MM.1S (cell line): ENCODE data around the gene GMPR2.

Source experiments
- DNase-seq: peaks from one replicate; pipeline ENCODE4 v3.0.0-alpha.2; 2015
- H2AFZ ChIP-seq: fragments of 300-600 bp; sonication (generic); 2 replicates; pipeline ENCODE4 v1.6.0; 2016; ENCODE audit warnings: antibody characterized with exemption, low read length
- H3F3A ChIP-seq: fragments of 300-600 bp; sonication (generic); 2 replicates; pipeline ENCODE4 v1.6.1; 2016; ENCODE audit warnings: mild to moderate bottlenecking, antibody characterized with exemption, low read length, moderate library complexity, mixed read lengths; ENCODE audit not compliant: insufficient read depth
- H3K27ac ChIP-seq: fragments of 300-600 bp; sonication (generic); 2 replicates; pipeline ENCODE4 v1.5.1; 2016; ENCODE audit warnings: mild to moderate bottlenecking, low read length
- H3K27me3 ChIP-seq: fragments of 300-600 bp; sonication (generic); replicated peaks from 2 replicates; pipeline ENCODE4 v1.6.0; 2016; ENCODE audit warnings: low read length; ENCODE audit not compliant: insufficient read depth
- H3K36me3 ChIP-seq: fragments of 300-600 bp; sonication (generic); replicated peaks from 2 replicates; pipeline ENCODE4 v1.6.1; 2016; ENCODE audit warnings: mild to moderate bottlenecking, low read length, mixed read lengths; ENCODE audit not compliant: insufficient read depth
- H3K4me1 ChIP-seq: fragments of 300-600 bp; sonication (generic); 2 replicates; pipeline ENCODE4 v1.6.1; 2016; ENCODE audit warnings: low read length, mixed read lengths
- H3K4me2 ChIP-seq: fragments of 300-600 bp; sonication (generic); 2 replicates; pipeline ENCODE4 v1.6.0; 2016; ENCODE audit warnings: low read depth, low read length
- H3K4me3 ChIP-seq: fragments of 300-600 bp; sonication (generic); 2 replicates; pipeline ENCODE4 v1.5.1; 2016; ENCODE audit warnings: low read length, mixed read lengths
- H3K79me2 ChIP-seq: fragments of 300-600 bp; sonication (generic); 2 replicates; pipeline ENCODE4 v1.6.1; 2016; ENCODE audit warnings: mixed run types, low read length, mixed read lengths
- H3K9ac ChIP-seq: fragments of 300-600 bp; sonication (generic); 2 replicates; pipeline ENCODE4 v1.6.1; 2016; ENCODE audit warnings: low read length, mixed read lengths
- H3K9me2 ChIP-seq: fragments of 300-600 bp; sonication (generic); replicated peaks from 2 replicates; pipeline ENCODE4 v1.6.1; 2016; ENCODE audit warnings: mild to moderate bottlenecking, low read length, mixed read lengths; ENCODE audit not compliant: insufficient read depth
- H3K9me3 ChIP-seq: fragments of 300-600 bp; sonication (generic); replicated peaks from 2 replicates; pipeline ENCODE4 v1.6.1; 2016; ENCODE audit warnings: mild to moderate bottlenecking, low read length, mixed read lengths; ENCODE audit not compliant: insufficient read depth
- H4K20me1 ChIP-seq: fragments of 300-600 bp; sonication (generic); 2 replicates; pipeline ENCODE4 v1.6.1; 2016; ENCODE audit warnings: mild to moderate bottlenecking, low read length, moderate library complexity, mixed read lengths; ENCODE audit not compliant: insufficient read depth
- EZH2 ChIP-seq: fragments of 300-600 bp; sonication (generic); optimal IDR thresholded peaks from 2 replicates; pipeline ENCODE3; 2017; ENCODE audit warnings: low read depth, mild to moderate bottlenecking, antibody characterized with exemption, low read length, mixed read lengths
- EZH2phosphoT487 ChIP-seq: fragments of 300-600 bp; sonication (generic); IDR thresholded peaks from 2 replicates; pipeline ENCODE4 v1.6.1; 2018; ENCODE audit warnings: antibody characterized with exemption, low read length
- TF ChIP-seq, protein P1 (sequence below): fragments of 300-600 bp; sonication (generic); IDR thresholded peaks from 2 replicates; pipeline ENCODE4 v1.5.1; 2016; ENCODE audit warnings: antibody characterized with exemption, low read length, mixed read lengths

The GMPR2 gene

DNA sequence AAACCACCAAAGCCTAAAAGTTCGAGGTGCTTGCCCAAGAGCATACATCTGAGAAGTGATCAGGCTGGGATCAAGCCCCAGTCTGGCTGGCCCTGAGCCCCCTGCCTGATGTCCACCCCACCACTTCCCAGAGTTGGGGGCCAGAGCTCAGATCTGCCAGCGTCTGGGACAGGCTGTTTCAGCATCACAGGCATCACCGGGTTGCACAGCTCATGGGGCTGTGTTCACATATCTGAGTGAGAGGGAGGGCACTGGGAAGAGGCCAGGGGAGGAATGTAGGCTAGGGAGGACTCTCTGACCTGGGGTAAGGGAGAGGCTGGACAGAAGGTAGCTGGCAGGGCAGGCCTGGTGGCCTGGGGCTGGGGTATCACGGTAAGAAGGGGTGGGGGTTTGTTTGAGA is 24.2 kb downstream of the GMPR2 start:
- Histone ChIP-seq H4K20me1 (no peaks in the 10 kb centered on the region), H3K4me1 (no peaks in the 10 kb centered on the region), H3K4me2 (no peak overlapping the region), H3K4me3 (no peak overlapping the region), H3K79me2 (no peaks in the 10 kb centered on the region), H3K27me3 (no peaks in the 10 kb centered on the region), H3K9me2 (no peaks in the 10 kb centered on the region), H3K27ac (no peak overlapping the region), H3K9ac (no peak overlapping the region), H3K9me3 (no peaks in the 10 kb centered on the region), H3F3A (no peaks in the 10 kb centered on the region), H3K36me3 (no peaks in the 10 kb centered on the region), H2AFZ (no peak overlapping the region)
- no peak for TF ChIP-seq EZH2
- no peak for TF ChIP-seq EZH2phosphoT487
- TF ChIP-seq, protein P1, sequence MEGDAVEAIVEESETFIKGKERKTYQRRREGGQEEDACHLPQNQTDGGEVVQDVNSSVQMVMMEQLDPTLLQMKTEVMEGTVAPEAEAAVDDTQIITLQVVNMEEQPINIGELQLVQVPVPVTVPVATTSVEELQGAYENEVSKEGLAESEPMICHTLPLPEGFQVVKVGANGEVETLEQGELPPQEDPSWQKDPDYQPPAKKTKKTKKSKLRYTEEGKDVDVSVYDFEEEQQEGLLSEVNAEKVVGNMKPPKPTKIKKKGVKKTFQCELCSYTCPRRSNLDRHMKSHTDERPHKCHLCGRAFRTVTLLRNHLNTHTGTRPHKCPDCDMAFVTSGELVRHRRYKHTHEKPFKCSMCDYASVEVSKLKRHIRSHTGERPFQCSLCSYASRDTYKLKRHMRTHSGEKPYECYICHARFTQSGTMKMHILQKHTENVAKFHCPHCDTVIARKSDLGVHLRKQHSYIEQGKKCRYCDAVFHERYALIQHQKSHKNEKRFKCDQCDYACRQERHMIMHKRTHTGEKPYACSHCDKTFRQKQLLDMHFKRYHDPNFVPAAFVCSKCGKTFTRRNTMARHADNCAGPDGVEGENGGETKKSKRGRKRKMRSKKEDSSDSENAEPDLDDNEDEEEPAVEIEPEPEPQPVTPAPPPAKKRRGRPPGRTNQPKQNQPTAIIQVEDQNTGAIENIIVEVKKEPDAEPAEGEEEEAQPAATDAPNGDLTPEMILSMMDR = no peak
- DNase-seq = no peak

DNA sequence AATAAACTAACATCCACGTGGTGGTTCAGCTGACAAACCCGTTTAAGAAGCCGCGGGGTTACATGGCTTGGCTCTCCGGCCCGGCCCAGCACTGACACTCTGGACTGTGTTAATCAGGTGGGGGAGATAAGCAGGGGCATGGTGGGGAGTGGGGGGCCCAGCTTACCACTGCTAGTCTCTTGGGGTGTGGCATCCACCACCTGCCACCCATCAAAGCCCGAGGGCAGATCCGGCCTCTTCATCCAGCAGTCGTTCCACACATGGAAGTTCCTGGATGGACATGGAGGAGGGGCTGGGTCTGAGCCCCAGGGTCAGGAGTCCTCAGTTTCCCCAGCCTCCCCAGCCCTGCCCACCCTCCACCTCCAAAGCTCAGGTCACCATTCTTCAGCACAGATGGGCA is 25.4 kb downstream of the GMPR2 start:
- Histone ChIP-seq H3K4me1 (no peaks in the 10 kb centered on the region), H3K9ac (no peak overlapping the region), H2AFZ (no peak overlapping the region), H3K36me3 (no peaks in the 10 kb centered on the region), H3F3A (no peaks in the 10 kb centered on the region), H3K4me2 (no peak overlapping the region), H3K9me3 (no peaks in the 10 kb centered on the region), H4K20me1 (no peaks in the 10 kb centered on the region), H3K79me2 (no peaks in the 10 kb centered on the region), H3K4me3 (no peak overlapping the region), H3K9me2 (no peaks in the 10 kb centered on the region), H3K27me3 (no peaks in the 10 kb centered on the region), H3K27ac (no peak overlapping the region)
- no peak for TF ChIP-seq EZH2phosphoT487
- TF ChIP-seq EZH2 = no peak
- TF ChIP-seq, protein P1 = no peak
- no peak for DNase-seq

DNA sequence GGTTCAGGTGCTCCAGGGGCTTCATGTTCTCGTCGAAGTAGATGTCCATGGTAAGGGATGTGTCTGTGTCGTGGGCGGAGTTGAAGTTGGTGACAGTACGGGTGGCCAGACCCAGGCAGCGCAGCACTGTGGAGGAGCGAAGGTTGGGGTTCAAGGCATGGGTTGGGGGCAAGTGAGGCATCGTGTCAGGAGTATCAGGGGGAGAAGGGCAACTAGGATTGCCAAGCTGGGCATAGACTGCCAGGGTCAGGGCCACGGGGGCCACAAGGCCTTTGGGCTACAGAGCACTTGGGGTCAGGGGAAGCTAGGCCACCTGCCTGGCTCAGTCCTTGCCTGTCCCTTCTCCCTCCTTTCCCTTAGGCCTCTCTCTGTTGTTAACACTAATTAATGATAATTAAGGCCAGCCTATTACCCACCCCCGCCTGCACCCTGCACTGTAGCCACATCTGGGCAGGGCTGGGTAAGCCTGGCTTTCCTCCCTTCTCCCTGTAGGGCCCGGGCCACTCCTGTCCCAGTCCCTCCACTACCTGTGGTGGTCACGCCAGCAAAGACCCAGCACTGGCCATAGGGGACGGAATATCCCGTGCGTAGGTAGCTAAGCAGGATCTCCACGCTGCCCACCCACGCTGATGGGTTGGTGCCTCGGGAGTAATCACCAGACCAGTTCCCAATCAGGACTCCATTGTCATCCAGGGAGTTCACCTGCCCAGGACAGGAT is 26.0 kb downstream of the GMPR2 start:
- H3F3A ChIP-seq = no peaks in the 10 kb centered on the region
- H3K9me2 ChIP-seq = no peaks in the 10 kb centered on the region
- H3K79me2 ChIP-seq = no peaks in the 10 kb centered on the region
- no peak overlapping the region for H3K4me2 ChIP-seq
- H3K27me3 ChIP-seq = no peaks in the 10 kb centered on the region
- DNase-seq = no peak
- no peaks in the 10 kb centered on the region for H4K20me1 ChIP-seq
- H3K36me3 ChIP-seq = no peaks in the 10 kb centered on the region
- no peaks in the 10 kb centered on the region for H3K9me3 ChIP-seq
- H3K27ac ChIP-seq = no peak overlapping the region
- no peak overlapping the region for H2AFZ ChIP-seq
- no peak overlapping the region for H3K9ac ChIP-seq
- TF ChIP-seq EZH2 = no peak
- TF ChIP-seq, protein P1 = no peak
- H3K4me3 ChIP-seq = no peak overlapping the region
- no peaks in the 10 kb centered on the region for H3K4me1 ChIP-seq
